A673 (cell line): ENCODE results near the gene PCBP3.

Source experiments
- EZH2 ChIP-seq: fragments of 200-600 bp; sonication (generic); IDR thresholded peaks from 2 replicates; pipeline ENCODE4 v1.6.1; 2017; ENCODE audit warnings: borderline replicate concordance, low read depth, mild to moderate bottlenecking, mixed read lengths, antibody characterized with exemption, low read length; ENCODE audit not compliant: poor library complexity, severe bottlenecking
- TF ChIP-seq, protein P1 (sequence below): fragments of 300-800, 200-600 bp; sonication (generic); conservative IDR thresholded peaks from 2 replicates; pipeline ENCODE4 v1.5.1; 2017; ENCODE audit warnings: low read depth, mild to moderate bottlenecking, antibody characterized with exemption, low read length, moderate library complexity, mixed read lengths

GRCh38 chr21:45909238-45909988 lies 265.9 kb downstream of the PCBP3 start:
- TF ChIP-seq, protein P1, sequence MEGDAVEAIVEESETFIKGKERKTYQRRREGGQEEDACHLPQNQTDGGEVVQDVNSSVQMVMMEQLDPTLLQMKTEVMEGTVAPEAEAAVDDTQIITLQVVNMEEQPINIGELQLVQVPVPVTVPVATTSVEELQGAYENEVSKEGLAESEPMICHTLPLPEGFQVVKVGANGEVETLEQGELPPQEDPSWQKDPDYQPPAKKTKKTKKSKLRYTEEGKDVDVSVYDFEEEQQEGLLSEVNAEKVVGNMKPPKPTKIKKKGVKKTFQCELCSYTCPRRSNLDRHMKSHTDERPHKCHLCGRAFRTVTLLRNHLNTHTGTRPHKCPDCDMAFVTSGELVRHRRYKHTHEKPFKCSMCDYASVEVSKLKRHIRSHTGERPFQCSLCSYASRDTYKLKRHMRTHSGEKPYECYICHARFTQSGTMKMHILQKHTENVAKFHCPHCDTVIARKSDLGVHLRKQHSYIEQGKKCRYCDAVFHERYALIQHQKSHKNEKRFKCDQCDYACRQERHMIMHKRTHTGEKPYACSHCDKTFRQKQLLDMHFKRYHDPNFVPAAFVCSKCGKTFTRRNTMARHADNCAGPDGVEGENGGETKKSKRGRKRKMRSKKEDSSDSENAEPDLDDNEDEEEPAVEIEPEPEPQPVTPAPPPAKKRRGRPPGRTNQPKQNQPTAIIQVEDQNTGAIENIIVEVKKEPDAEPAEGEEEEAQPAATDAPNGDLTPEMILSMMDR: no peak
- TF ChIP-seq EZH2: no peak
